ENCODE measurements around the gene OCA2.
"Not testable (repeated sequence)": the region's sequence is repeated elsewhere in the genome, so short reads cannot be mapped to it uniquely, and the experiment has no call there.

OCA2 gene

GRCh38 chr15:28022181-28022580 is 76.9 kb downstream of the OCA2 start:
- no peak for DNase-seq

GRCh38 chr15:28021281-28022039 is 77.7 kb downstream of the OCA2 start:
- DNase-seq, result peak; percentile 21 to 36

- DNase-seq, result no peak
These were observed 78.5 kb downstream of the OCA2 start for GRCh38 chr15:28020644-28021043.

GRCh38 chr15:28019594-28020309 is 79.4 kb downstream of the OCA2 start:
- no peak for DNase-seq

- no peak for DNase-seq
These were observed 80.6 kb downstream of the OCA2 start for GRCh38 chr15:28018291-28019044.

GRCh38 chr15:28017423-28017924 is 81.6 kb downstream of the OCA2 start:
- no peak for DNase-seq

GRCh38 chr15:28015855-28016254 is 83.3 kb downstream of the OCA2 start:
- DNase-seq, result no peak

- DNase-seq, result no peak
These were observed 84.4 kb downstream of the OCA2 start for GRCh38 chr15:28014623-28015200.

- no peak for DNase-seq
These were observed 85.1 kb downstream of the OCA2 start for GRCh38 chr15:28013976-28014375.

GRCh38 chr15:28013480-28013879 is 85.6 kb downstream of the OCA2 start:
- no peak for DNase-seq

- no peak for DNase-seq
These were observed 86.9 kb downstream of the OCA2 start for GRCh38 chr15:28012231-28012630.

GRCh38 chr15:28008175-28008574 is 90.9 kb downstream of the OCA2 start:
- not testable (repeated sequence) for DNase-seq

GRCh38 chr15:28006116-28006905 is 92.8 kb downstream of the OCA2 start:
- DNase-seq, result no peak

- DNase-seq, result no peak
These were observed 94.0 kb downstream of the OCA2 start for GRCh38 chr15:28005004-28005527.

GRCh38 chr15:28004143-28005003 is 94.7 kb downstream of the OCA2 start:
- DNase-seq, result no peak

- no peak for DNase-seq
These were observed 95.6 kb downstream of the OCA2 start for GRCh38 chr15:28003302-28004037.

GRCh38 chr15:28002867-28003266 is 96.2 kb downstream of the OCA2 start:
- DNase-seq, result no peak

- DNase-seq, result no peak
These were observed 96.8 kb downstream of the OCA2 start for GRCh38 chr15:28002136-28002861.

- DNase-seq, result no peak
These were observed 97.5 kb downstream of the OCA2 start for GRCh38 chr15:28001641-28002040.
